K562 (cell line): ENCODE results near the gene CFAP70. TPM values are rescaled to one million over a fixed set of nuclear protein-coding genes. Genes with fewer than 3 reads are reported as not detected.

Source experiments
- EGR1 ChIP-seq: fragments of 450-650 bp; conservative IDR thresholded peaks from 2 replicates; pipeline ENCODE4 v1.6.1; 2017; ENCODE audit warnings: mild to moderate bottlenecking
- ERF ChIP-seq: fragments of 450-650 bp; formaldehyde crosslinking; IDR thresholded peaks from 2 replicates; pipeline ENCODE4 v1.4.0; 2020; ENCODE audit warnings: mild to moderate bottlenecking, mixed read lengths
- HDAC6 ChIP-seq: IDR thresholded peaks from 2 replicates; pipeline ENCODE4 v1.6.1; 2012; ENCODE audit warnings: low read depth, mild to moderate bottlenecking, control low read depth, inconsistent platforms, low read length, moderate library complexity
- HEY1 ChIP-seq: fragments of 250-450 bp; sonication (Bioruptor Pico); IDR thresholded peaks from 2 replicates; pipeline ENCODE4 v1.5.0; 2020; ENCODE audit warnings: mild to moderate bottlenecking, moderate library complexity, borderline replicate concordance
- HMG20A ChIP-seq: fragments of 450-650 bp; formaldehyde crosslinking; conservative IDR thresholded peaks from 2 replicates; pipeline ENCODE4 v1.4.0; 2020; ENCODE audit warnings: mild to moderate bottlenecking, mixed read lengths
- ID3 ChIP-seq, 2 experiments: fragments of 250-450 bp in 1 of 2; fragments of 450-650 bp in 1 of 2; sonication (Bioruptor Pico) in 1 of 2; IDR thresholded peaks; 2 replicates each; pipeline versions ENCODE4 v1.6.1 to v1.8.0; 2016 to 2021; ENCODE audit warnings: mild to moderate bottlenecking in 2 of 2, moderate library complexity in 2 of 2, missing compliant biosample characterization in 1 of 2, missing genetic modification characterization in 1 of 2
- JUNB ChIP-seq: fragments of 450-650 bp; formaldehyde crosslinking; conservative IDR thresholded peaks from 2 replicates; pipeline ENCODE4 v1.4.0; 2020; ENCODE audit warnings: mild to moderate bottlenecking
- NCOA6 ChIP-seq: fragments of 450-650 bp; IDR thresholded peaks from 2 replicates; pipeline ENCODE4 v1.6.1; 2017; ENCODE audit warnings: mild to moderate bottlenecking
- PPARD ChIP-seq: fragments of 250-450 bp; sonication (Bioruptor Pico); IDR thresholded peaks from 2 replicates; pipeline ENCODE4 v1.8.0; 2022; ENCODE audit warnings: inconsistent platforms, mild to moderate bottlenecking, moderate library complexity
- PREB ChIP-seq: sonication (generic); formaldehyde crosslinking; IDR thresholded peaks from 2 replicates; pipeline ENCODE4 v1.8.1; 2023; ENCODE audit warnings: mild to moderate bottlenecking, missing genetic modification reagents
- RERE ChIP-seq: sonication (generic); formaldehyde crosslinking; IDR thresholded peaks from 2 replicates; pipeline ENCODE4 v1.8.0; 2023; ENCODE audit warnings: missing genetic modification reagents, mild to moderate bottlenecking, borderline replicate concordance
- SLC30A9 ChIP-seq: fragments of 250-450 bp; sonication (Bioruptor Pico); IDR thresholded peaks from 2 replicates; pipeline ENCODE4 v1.8.0; 2022; ENCODE audit warnings: mild to moderate bottlenecking, moderate library complexity
- SPI1 ChIP-seq: IDR thresholded peaks from 2 replicates; pipeline ENCODE4 v1.6.1; 2011; ENCODE audit warnings: low read depth, low read length, control low read depth, borderline replicate concordance
- ZBTB33 ChIP-seq: sonication (generic); formaldehyde crosslinking; IDR thresholded peaks from 2 replicates; pipeline ENCODE4 v1.8.1; 2023; ENCODE audit warnings: mild to moderate bottlenecking, missing genetic modification reagents
- ZFX ChIP-seq: sonication (generic); formaldehyde crosslinking; IDR thresholded peaks from 2 replicates; pipeline ENCODE4 v1.8.0; 2022; ENCODE audit warnings: mild to moderate bottlenecking, missing genetic modification reagents, moderate library complexity
- ZNF780A ChIP-seq: fragments of 250-450 bp; sonication (Bioruptor Pico); IDR thresholded peaks from 2 replicates; pipeline ENCODE4 v1.5.0; 2021; ENCODE audit warnings: mild to moderate bottlenecking
- ZSCAN32 ChIP-seq: fragments of 450-650 bp; formaldehyde crosslinking; IDR thresholded peaks from 2 replicates; pipeline ENCODE4 v1.4.0; 2020; ENCODE audit warnings: mild to moderate bottlenecking, moderate library complexity
- polyA plus RNA-seq, 8 experiments: library from polyadenylated mRNA; depleted of rRNA in 4 of 8; stranded (reverse) in 5 of 8; unstranded in 3 of 8; fragments of >200 nt; fragmentation: Nextera tagmentation in 2 of 8; fragmentation: Illumina TruSeq in 1 of 8; extraction: Ambion mirVana in 2 of 8; extraction: Trizol in 1 of 8; gene quantifications; 2 replicates each; pipeline versions ENCODE4 v1.2.1 to v1.2.3, GENCODE V29; 2011 to 2014; ENCODE audit warnings: inconsistent platforms in 1 of 8, missing spikeins in 1 of 8
- total RNA-seq, 7 experiments: library from RNA; depleted of rRNA in 6 of 7; stranded (reverse); fragments of >200 nt in 6 of 7; fragmentation: Illumina TruSeq in 2 of 7; extraction: Trizol in 2 of 7; gene quantifications; 2 replicates each; pipeline versions ENCODE4 v1.2.1 to v1.2.3, GENCODE V29; 2011 to 2021; ENCODE audit warnings: low replicate concordance in 1 of 7

CFAP70 gene
- total and polyA plus RNA-seq, 9 of the 15 experiments (the other 6 are each of a cell fraction or from before 2014, with no cell fraction given), result 0.27 to 1.6 (median 0.86) TPM

GRCh38 chr10:73246646-73247508 is 111.8 kb downstream of the CFAP70 start, which contains the start of gene DNAJC9 (continued):
- TF ChIP-seq PPARD (CRISPR knock-in tag) (no peak), EGR1 (0 out of 2 replicates have a peak, but pooled peaks have one; percentile 11), PREB (CRISPR knock-in tag) (peak; percentile 65; the same call in 1 of the 2 replicates), HMG20A (CRISPR knock-in tag) (no peak), HDAC6 (0 out of 2 replicates have a peak, but pooled peaks have one; percentile 32), ID3 (CRISPR knock-in tag; IDR thresholded peaks at IDR 0.05) (no peak), ID3 (tag; IDR thresholded peaks at IDR 0.05) (peak; percentile 91), HEY1 (no peak; the same call in 1 of the 2 replicates), SLC30A9 (no peak), ZSCAN32 (CRISPR knock-in tag) (peak; percentile 85), ZFX (CRISPR knock-in tag) (no peak), NCOA6 (no peak), ERF (peak; percentile 97; the same call in 1 of the 2 replicates), RERE (CRISPR knock-in tag) (no peak), ZBTB33 (peak; percentile 69), JUNB (CRISPR knock-in tag) (no peak), ZNF780A (CRISPR knock-in tag) (no peak), SPI1 (peak; percentile 46; the same call in 1 of the 2 replicates)
